CD4-positive, alpha-beta T cell (primary cell): Measurements from ENCODE around the gene PCID2. TPM values are rescaled to one million over a fixed set of nuclear protein-coding genes. Genes with fewer than 3 reads are reported as not detected.

Source experiments
- ATAC-seq: fragments of 200-7000 bp; cut with Tn5 transposase; one replicate; pipeline ENCODE4 v1.10.0; 2022; ENCODE audit warnings: mild to moderate bottlenecking; ENCODE audit not compliant: poor library complexity
- CTCF ChIA-PET: fragments of 350-600 bp; sonication (Branson Sonifier 250); formaldehyde crosslinking; loops from one replicate; lab custom pipeline; 2021; ENCODE audit warnings: antibody characterized with exemption, inconsistent platforms; lab: Charles Lee
- POLR2A ChIA-PET: fragments of 350-600 bp; sonication (Branson Sonifier 250); formaldehyde crosslinking; loops from one replicate; lab custom pipeline; 2021; ENCODE audit warnings: antibody characterized with exemption, inconsistent platforms; lab: Charles Lee
- DNase-seq, 14 experiments: peaks; one replicate each; pipeline ENCODE4 v3.0.0-alpha.2; 2013 to 2020; ENCODE audit warnings: mixed read lengths in 2 of 14
- H3K27ac ChIP-seq, 2 donors: one replicate each; pipeline versions ENCODE4 v1.5.1 to v1.7.0; 2013; ENCODE audit warnings: low read length in 2 of 2, low read depth in 1 of 2, mild to moderate bottlenecking in 1 of 2
- H3K27me3 ChIP-seq, 2 experiments: 1 replicate in 1 of 2; 2 replicates in 1 of 2; pipeline versions ENCODE4 v1.6.1 to v1.7.0; 2013; ENCODE audit warnings: low read length in 2 of 2, control low read depth in 1 of 2, mild to moderate bottlenecking in 1 of 2, moderate library complexity in 1 of 2; ENCODE audit not compliant: insufficient read depth in 2 of 2, control insufficient read depth in 1 of 2
- H3K36me3 ChIP-seq: one replicate; pipeline ENCODE4 v1.6.1; 2013; ENCODE audit warnings: low read length, control low read depth; ENCODE audit not compliant: insufficient read depth
- H3K4me1 ChIP-seq: one replicate; pipeline ENCODE4 v1.6.1; 2013; ENCODE audit warnings: low read length, control low read depth; ENCODE audit not compliant: insufficient read depth
- H3K4me3 ChIP-seq: one replicate; pipeline ENCODE4 v1.5.1; 2013; ENCODE audit warnings: mild to moderate bottlenecking, low read length, moderate library complexity
- H3K9me3 ChIP-seq, 2 experiments: 1 replicate in 1 of 2; 2 replicates in 1 of 2; pipeline versions ENCODE4 v1.6.1 to v1.7.0; 2013; ENCODE audit warnings: low read length in 2 of 2, mild to moderate bottlenecking in 2 of 2, control low read depth in 1 of 2, moderate library complexity in 1 of 2; ENCODE audit not compliant: control insufficient read depth in 1 of 2, insufficient read depth in 1 of 2
- H3K27ac Mint-ChIP-seq: one replicate; pipeline ENCODE4 v1.8.0; 2020; ENCODE audit warnings: mixed read lengths
- H3K27me3 Mint-ChIP-seq: one replicate; pipeline ENCODE4 v1.8.0; 2021; ENCODE audit warnings: mixed read lengths
- H3K36me3 Mint-ChIP-seq: one replicate; pipeline ENCODE4 v1.8.0; 2021; ENCODE audit warnings: low read depth, mixed read lengths
- H3K4me1 Mint-ChIP-seq: one replicate; pipeline ENCODE4 v1.8.0; 2021; ENCODE audit warnings: low read depth, mixed read lengths
- H3K4me3 Mint-ChIP-seq: one replicate; pipeline ENCODE4 v1.8.0; 2020; ENCODE audit warnings: mild to moderate bottlenecking, mixed read lengths
- H3K9me3 Mint-ChIP-seq: one replicate; pipeline ENCODE4 v1.8.0; 2020; ENCODE audit warnings: mixed read lengths
- CTCF ChIP-seq: fragments of 200-600 bp; IDR thresholded peaks from one replicate; pipeline ENCODE4 v1.8.0; 2022; ENCODE audit warnings: antibody characterized with exemption, mild to moderate bottlenecking
- intact Hi-C, 2 experiments: fragments of 100-400 bp; cut with DNase I in 1 of 2; cut with micrococcal nuclease in 1 of 2; formaldehyde crosslinking; loops; one replicate each; pipeline versions ENCODE4 v1.15.1 to v1.9.0; 2023 to 2025; cut with DNase I, micrococcal nuclease
- total RNA-seq, 174 experiments: library from RNA in 2 of 174; stranded (reverse) in 2 of 174; gene quantifications; one replicate each; pipeline ENCODE4 v1.2.3 and lab custom pipeline; 2021 to 2026

PCID2 gene
- total RNA-seq, 2 experiments from 2014 or later, result 33.6 to 33.7 TPM

- Mint-ChIP-seq H3K27ac (peak overlapping the region; percentile 84), H3K4me1 (peaks cover 21% of the 10 kb centered on the region), H3K36me3 (peaks cover 5% of the 10 kb centered on the region), H3K27me3 (no peaks in the 10 kb centered on the region), H3K4me3 (peak overlapping the region; percentile 90), H3K9me3 (peaks cover 2% of the 10 kb centered on the region)
- no peaks in the 10 kb centered on the region for H3K36me3 ChIP-seq
- peaks cover 32% of the 10 kb centered on the region for H3K4me1 ChIP-seq
- peak overlapping the region; percentile 74 for H3K4me3 ChIP-seq
- ATAC-seq, result peak; percentile 37
- DNase-seq, result peak in 7 of 14 experiments; percentile 11 to 52 (median 32)
- ChIA-PET CTCF (no interaction called here), POLR2A (interaction anchor here (0.9 to 2.9 kb wide), 5 partner anchors 23 to 56 kb away, joined by 3 to 31 read pairs (median 3); partner anchors contain the start of genes CUL4A and PCID2)
- H3K27ac ChIP-seq, result peak overlapping the region in 1 of 2 donors; percentile 73
- H3K9me3 ChIP-seq, result no peaks in the 10 kb centered on the region
- no peak for TF ChIP-seq CTCF
- intact Hi-C loops, result loop anchor here (5.0 kb wide), 3 partner anchors 54 to 211 kb away; partner anchors contain the start of genes CUL4A (in 1 of the 2), GRTP1 (in 1 of the 2) and PCID2 (in 1 of the 2)
- no peaks in the 10 kb centered on the region for H3K27me3 ChIP-seq
Observed at GRCh38 chr13:113152984-113153809, 55.3 kb downstream of the PCID2 start.

GRCh38 chr13:113152691-113152983 is 55.8 kb downstream of the PCID2 start:
- DNase-seq (no peak), ATAC-seq (no peak)
- H3K4me3 ChIP-seq, result peak overlapping the region; percentile 74
- ChIA-PET CTCF (no interaction called here), POLR2A (interaction anchor here (0.9 to 2.9 kb wide), 2 partner anchors 29 to 57 kb away, joined by 3 to 31 read pairs; partner anchors contain the start of genes CUL4A and PCID2)
- H3K27ac ChIP-seq, result no peak overlapping the region
- H3K9me3 ChIP-seq, result no peaks in the 10 kb centered on the region
- Mint-ChIP-seq H3K4me1 (peaks cover 21% of the 10 kb centered on the region), H3K9me3 (peaks cover 2% of the 10 kb centered on the region), H3K27me3 (no peaks in the 10 kb centered on the region), H3K4me3 (peak overlapping the region; percentile 85), H3K36me3 (peaks cover 5% of the 10 kb centered on the region), H3K27ac (peak overlapping the region; percentile 76)
- no peaks in the 10 kb centered on the region for H3K27me3 ChIP-seq
- intact Hi-C loops, result loop anchor here (5.0 kb wide), 3 partner anchors 55 to 210 kb away; partner anchors contain the start of genes CUL4A (in 1 of the 2), GRTP1 (in 1 of the 2) and PCID2 (in 1 of the 2)
- peaks cover 30% of the 10 kb centered on the region for H3K4me1 ChIP-seq
- TF ChIP-seq CTCF, result no peak
- no peaks in the 10 kb centered on the region for H3K36me3 ChIP-seq

- POLR2A ChIA-PET, result no interaction called here
- peaks cover 30% of the 10 kb centered on the region for H3K4me1 ChIP-seq
- H3K9me3 ChIP-seq, result no peaks in the 10 kb centered on the region
- peak in 3 of 14 experiments; percentile 8 to 56 (median 46) for DNase-seq
- H3K27ac ChIP-seq, result no peak overlapping the region
- intact Hi-C loops, result loop anchor here (5.0 kb wide), 3 partner anchors 55 to 210 kb away; partner anchors contain the start of genes CUL4A (in 1 of the 2), GRTP1 (in 1 of the 2) and PCID2 (in 1 of the 2)
- Mint-ChIP-seq H3K9me3 (peaks cover 2% of the 10 kb centered on the region), H3K27me3 (no peaks in the 10 kb centered on the region), H3K27ac (peak overlapping the region; percentile 76), H3K4me3 (peak overlapping the region; percentile 85), H3K4me1 (peaks cover 21% of the 10 kb centered on the region), H3K36me3 (peaks cover 5% of the 10 kb centered on the region)
- no peak for TF ChIP-seq CTCF
- no peak for ATAC-seq
- no peaks in the 10 kb centered on the region for H3K36me3 ChIP-seq
- H3K4me3 ChIP-seq, result no peak overlapping the region
- CTCF ChIA-PET, result no interaction called here
- no peaks in the 10 kb centered on the region for H3K27me3 ChIP-seq
Observed at GRCh38 chr13:113151745-113152690, 56.5 kb downstream of the PCID2 start.
